Measurements from ENCODE around the gene CFAP100.

The CFAP100 gene

GRCh38 chr3:126485176-126485897 lies 90.6 kb downstream of the CFAP100 start:
- H3K4me3 ChIP-seq (ENCODE audit: low read length): no peak overlapping the region
- TF ChIP-seq CTCF (conservative IDR thresholded peaks at IDR 0.05; ENCODE audit: low read length): no peak
- DNase-seq (ENCODE audit: low read depth): no peak

GRCh38 chr3:126485956-126486355 lies 91.2 kb downstream of the CFAP100 start:
- TF ChIP-seq CTCF (conservative IDR thresholded peaks at IDR 0.05; ENCODE audit: low read length): no peak
- H3K4me3 ChIP-seq (ENCODE audit: low read length): no peak overlapping the region
- no peak for DNase-seq (ENCODE audit: low read depth)
